Fibroblast of peridontal ligament (primary cell): ENCODE measurements around the gene TMEM11.
A peak's percentile ranks its signal among the peaks of the same experiment; 100 is the strongest.
"Not testable (repeated sequence)": the region's sequence is repeated elsewhere in the genome, so short reads cannot be mapped to it uniquely, and the experiment has no call there.

Experiments used
- DNase-seq: peaks from one replicate; pipeline ENCODE4 v3.0.0-alpha.2; 2010; ENCODE audit errors: extremely low read depth

Gene TMEM11

DNA sequence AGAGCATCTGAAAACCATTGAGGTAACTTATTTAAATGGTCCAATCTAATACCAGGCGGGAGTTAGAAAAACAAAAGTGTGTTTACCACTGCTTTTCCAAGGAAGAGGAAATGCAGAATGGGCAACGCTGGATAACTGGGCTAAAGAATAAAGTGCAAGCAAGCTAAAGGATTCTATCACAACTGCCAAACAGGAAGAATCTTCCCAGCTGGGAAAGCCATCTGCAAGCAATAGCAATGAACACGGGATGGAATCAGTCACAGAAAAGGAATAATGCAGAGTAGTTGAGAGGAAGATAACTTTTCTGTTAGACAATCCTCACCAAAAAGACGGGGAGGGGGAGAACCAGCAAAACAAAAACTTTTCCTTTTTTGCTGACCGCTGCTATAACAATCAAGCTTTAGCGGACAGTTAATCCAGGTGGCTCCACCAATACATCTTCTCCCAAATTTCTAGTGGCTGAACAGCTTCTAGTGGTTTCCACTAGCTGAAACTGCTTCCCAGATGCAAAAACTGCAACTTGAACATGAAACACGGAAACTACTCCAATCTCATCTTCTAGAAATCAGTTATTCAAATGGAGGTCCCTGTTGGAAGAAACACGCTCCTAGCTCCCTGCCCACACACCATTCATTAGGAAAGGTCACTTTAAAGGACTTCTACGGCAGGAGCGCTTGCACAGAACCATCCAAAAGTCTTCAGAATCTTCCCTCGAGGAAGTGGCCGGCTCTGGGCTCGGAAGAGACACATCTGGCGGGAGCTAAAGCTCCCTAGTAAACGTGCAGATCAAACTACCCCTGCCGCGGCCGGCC, 929 bp downstream of the TMEM11 start:
- DNase-seq, result peak; percentile 31

DNA sequence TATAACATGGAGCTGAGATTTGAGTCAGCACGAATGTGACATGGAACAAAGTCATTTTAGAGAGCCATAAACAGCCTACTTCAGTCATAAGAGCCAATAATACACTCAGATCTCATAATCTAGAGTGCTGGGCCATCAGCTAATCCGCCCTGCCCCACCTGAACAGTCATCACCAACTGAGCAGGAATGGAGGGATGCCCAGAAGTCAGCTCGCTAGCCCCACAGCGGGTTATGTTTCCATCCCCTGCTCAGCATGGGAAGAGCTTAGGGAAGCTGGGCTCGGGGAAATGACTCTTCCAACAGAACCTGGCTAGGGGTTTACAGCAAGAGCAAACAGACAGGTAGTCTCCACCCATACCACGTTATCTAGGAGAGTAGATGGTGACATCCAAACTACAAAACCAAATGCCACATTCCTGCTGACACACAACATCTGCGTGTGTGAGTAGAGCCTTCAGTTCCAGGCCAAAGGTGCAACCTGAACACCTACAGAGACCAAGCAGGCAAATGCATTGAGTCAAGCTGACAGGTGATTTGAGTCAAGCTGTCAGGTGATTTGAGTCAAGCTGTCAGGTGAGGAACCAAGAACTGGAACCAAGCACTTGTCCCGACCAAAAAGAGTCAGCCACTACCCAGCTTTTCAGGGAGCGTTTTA, 2.0 kb downstream of the TMEM11 start:
- no peak for DNase-seq

DNA sequence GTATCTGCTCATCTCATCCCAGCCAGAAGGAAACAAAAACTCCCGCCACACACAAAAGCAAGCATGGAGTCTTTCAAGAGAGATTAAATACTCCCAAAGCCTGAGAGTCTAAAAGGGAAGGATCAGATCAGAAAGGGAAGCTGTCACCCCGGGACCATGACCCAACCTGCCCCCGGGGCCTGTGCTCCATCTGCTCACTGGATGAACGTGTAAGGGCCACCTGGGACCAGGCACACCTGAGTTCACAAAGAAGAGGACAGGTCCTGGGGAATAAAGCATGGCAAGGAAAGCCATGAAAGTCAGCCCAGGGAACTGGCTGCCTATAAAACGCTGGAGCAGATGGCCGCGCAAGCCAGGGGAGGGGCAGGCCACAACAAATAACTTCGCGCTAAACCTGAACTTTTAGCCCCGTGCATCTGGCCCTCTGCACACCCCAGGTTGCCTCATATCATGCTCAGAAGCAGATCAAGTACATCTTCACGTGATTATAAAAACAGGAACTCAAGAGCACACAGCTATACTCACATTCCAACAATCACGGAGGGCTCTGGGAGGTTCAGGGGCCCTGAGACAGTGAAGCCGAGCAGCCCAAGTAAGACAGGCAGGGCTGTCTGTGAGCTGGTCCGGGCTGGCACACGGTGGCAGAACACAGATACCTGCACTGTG, 3.4 kb downstream of the TMEM11 start:
- no peak for DNase-seq

DNA sequence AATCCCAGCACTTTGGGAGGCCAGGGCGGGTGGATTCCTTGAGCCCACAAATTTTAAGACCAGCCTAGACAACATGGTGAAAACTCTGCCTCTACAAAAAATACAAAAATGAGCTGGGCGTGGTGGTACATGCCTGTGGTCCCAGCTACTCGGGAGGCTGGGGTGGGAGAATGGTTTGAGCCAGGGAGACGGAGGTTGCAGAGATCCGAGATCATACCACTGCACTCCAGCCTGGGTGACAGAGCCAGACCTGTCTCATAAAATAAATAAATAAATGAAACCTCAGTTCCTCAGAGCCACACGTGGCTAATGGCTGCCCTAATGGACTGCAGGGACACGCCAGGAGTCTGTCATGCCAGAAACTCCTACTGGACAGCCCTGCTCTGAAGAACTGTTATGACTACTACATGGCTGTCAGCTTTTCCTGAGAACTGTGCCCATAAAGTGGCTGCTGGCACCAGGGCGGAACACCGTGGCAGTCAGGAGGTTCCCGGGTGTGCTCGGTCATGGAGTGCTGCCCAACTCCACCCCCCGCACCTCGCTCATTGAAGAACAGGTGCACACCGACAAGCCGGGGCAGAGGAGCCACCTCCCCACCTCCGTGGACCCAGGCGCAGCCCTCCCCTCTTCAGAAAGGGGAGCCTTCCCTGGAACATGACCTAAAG, 4.3 kb downstream of the TMEM11 start:
- no peak for DNase-seq

DNA sequence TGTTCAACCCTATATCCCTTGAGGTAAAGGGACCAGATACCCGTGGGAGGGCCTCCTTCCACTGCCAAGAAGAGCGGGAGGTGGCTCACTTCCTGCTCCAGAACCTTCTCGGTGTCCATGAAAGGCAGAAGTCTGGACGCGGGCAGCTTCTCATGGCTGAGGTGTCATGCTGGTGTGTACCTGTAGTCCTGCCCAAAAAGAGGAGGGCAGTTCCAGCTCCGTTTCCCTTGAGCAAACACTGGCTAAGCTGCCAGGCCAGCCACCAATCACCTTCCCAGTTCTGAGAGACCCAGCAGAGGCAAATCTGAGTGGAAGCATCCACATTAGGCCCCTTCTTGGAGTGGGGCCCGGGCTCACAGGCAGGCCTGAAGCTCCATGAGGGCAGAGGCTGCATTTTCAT, 5.6 kb downstream of the TMEM11 start:
- DNase-seq, result no peak

DNA sequence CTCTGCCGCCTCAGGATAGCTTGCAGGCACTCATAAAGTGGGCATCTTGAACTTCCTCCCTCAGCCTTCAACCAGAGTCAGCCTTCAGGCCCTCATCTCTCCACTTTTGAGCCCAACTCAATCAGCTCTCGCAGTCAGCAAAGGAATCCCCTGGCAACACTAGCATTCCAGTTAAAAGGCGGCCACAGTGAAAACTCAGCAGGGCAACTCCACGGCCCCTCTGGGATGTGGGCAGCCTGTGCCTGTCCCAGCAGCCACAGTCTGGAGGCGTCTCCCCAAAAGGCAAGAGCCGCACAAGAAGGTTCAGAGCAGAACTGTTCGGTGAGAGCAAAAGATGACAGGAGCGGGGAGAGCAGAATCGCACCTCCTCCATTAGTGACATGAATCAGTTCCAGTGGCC, 9.0 kb downstream of the TMEM11 start:
- no peak for DNase-seq

DNA sequence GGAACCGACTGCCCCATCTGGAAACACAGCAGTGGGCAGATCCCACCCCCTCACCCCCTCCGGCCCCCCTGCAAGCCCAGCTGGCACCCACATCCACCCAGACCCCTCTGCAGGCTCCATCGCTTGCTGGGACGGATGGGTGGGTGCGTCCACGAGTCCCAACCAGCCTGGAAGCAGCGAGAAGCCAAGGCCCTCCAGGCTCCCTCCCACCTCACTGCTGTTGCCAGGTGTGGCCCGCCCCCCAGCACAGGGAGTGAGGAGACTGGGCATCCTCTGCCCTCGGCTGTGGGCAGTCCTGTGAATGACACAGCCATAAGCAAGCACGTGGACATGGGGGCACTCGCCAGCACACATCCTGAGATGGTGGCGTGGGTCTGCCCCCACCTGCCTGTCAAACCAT, 11.4 kb downstream of the TMEM11 start:
- no peak for DNase-seq

DNA sequence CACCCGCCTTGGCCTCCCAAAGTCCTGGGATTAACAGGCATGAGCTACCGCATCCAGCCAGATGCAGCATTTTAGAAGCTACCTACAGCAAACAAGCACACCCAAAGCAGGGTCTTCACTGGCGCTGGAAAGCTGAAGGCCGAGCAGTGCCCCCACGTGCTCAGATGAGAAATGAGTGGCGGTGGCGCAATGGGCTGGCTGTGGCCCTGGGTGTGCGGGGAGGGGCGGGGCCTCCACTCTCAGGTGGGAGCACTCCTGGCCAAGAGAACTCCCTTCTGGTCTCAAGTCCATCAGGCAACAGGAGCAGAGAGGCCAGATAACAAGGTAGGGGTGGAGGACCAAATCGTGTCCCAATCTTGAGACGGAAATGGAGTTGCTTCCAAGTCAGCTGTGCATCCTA, 12.1 kb downstream of the TMEM11 start:
- no peak for DNase-seq

DNA sequence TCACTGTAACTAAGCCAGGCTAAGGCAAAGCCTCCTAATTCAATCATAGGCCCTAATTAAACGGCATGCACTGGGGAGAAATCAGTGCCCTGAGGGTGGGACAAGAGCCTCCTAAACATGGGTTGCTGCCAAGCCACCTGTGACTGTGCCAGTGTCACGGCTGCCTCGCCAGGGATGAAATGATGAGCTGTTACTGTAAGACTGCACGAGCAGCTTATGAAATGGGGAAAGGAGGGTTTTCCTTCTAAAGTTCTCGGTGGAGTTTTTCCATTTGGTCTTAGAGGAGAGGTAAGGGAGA, 12.7 kb downstream of the TMEM11 start:
- peak; percentile 17 for DNase-seq

DNA sequence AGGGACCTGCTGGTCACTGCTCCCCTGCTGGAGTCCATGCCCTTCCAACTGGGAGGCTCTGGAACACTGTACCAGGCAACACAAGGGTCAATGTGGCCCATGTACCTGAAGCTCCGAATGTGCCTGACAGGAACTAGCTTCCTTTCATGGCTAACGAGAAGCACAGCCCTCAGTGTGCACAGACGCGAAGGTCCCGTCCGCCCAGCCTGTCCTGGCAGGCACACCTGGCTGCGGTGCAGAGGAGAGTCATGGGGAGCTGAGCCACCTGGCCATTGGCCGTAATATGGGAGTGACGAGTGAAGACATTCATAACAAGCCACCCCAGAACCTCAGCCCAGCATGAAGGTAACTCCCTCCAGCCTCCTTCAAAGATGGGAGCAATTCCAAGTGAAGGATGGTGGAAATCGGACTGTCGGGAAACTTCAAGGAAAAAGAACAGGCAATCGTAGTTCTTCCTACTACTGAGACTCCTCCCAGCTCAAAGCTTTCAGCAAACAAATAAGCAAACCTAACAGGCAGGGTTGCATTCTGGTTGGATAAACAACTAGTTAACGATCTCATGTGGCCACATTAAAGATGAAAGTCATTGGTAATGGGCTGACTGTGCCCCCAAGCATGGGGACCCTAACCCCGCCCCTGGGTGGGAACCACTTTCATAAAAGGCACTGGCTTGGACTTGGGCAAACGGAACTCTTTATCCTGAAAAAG, 13.2 kb downstream of the TMEM11 start:
- DNase-seq, result no peak

DNA sequence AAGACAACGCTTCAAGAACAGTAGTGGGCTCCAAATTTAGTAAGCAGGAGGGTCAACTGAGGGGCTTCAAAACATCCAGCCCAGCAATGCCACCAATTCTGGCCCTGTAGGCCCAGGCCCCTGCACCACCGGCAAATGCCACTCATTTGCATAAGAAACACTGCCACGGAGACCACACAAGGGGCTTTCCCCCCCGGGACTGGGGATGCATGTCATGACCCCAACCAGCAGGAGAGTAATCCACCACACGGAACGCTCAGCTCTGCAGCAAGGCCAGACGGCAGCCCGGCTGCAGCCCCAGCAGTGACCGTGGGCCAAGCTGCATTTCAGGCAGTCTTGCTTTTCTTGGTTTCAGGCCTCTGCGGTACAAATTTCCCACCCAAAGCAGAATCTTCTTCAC, 14.1 kb downstream of the TMEM11 start:
- DNase-seq, result no peak

DNA sequence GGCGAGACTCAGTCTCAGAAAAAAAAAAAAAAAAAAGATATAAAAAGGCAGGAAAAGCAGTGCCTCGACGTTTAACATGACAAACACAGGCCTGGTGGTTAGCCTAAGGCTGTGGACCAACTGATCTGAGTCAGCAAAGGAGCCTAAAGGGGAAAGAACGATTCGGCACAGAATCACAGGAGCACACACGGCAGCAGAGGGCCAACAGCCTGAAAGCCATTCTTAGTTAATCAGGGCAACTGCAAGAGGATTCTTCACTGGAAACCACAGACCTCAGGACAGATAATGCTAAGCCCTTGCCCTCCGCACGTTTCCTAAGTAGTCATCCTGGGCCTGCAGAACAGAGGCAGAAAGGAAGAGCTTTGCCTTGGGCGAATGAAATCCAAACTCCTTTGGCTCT, 14.7 kb downstream of the TMEM11 start:
- peak; percentile 50 for DNase-seq

DNA sequence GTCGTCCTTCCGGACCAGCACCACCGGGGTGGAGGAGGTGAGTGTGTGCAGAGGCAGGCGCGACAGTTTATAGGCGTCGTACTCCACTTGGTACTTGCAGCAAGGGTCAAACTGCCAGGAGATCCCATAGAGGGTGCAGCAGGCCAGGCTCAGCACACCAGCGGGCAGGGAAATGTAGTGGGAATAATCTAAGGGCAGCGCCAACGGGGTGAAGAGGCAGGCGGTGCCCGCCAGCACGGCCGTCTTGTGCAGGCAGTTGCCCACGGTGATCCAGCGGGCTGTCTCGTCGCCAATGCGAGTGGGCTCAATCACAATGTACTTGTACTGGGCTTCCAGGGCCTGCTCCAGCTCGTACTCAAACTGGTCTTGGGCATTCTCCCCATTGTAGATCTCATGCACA, 15.6 kb downstream of the TMEM11 start:
- no peak for DNase-seq

DNA sequence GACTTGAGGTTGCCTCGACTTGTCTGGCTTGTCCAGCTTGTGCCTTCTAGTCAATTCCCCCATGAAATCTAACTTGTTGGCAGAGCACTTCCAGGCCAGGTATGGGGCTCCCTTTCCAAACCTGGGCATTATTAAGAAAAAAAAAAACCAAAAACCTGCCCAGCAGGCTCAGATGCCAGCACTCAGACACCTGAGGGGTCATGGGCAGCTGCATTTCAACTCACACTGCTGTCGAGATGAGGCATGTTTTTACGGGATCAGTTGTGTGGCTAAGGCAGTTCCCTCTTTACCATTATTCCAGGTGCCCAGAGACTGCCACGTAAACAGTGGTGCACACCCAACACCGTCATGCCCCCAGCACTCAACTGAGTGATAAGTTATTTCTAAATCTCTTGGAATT, 17.8 kb downstream of the TMEM11 start:
- DNase-seq, result no peak

DNA sequence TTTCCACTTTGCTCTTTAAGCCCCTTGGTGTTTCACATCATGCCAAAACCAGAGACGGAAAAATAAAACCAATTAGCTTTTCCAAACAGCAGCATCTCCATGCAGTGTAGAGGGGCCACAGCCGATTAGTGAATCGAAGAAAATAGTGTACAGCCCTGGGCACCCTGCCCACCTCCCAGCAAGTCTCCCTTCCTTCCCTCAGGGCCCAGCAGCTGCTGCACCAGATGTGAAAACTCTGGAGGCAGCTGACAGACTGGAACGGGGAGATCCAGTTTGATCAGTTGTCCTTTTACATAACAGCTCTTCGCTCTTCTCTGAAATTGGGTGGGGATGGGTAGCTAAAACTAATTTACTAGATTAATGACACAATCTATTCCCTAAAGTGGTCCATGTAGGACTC, 19.3 kb downstream of the TMEM11 start:
- peak; percentile 49 for DNase-seq

DNA sequence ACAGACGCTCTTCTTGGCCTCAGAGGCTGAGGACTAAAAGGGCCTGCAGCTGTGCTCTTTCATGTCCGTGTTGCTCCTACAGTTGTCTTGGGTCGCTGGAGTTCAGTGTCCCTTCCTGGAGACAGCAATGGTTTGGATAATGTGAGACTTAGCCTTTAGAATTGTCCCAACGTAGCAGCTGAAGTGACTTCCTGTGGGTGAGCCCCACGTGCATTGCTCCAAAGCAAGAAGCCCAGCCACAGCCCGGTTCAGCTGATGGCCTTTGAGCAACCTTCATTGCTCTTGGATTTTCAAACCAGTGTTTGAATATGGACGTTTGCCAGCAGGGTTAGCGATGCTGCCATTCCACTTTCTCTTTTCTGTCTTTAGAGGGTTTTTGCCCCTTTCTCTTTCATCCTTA, 19.7 kb downstream of the TMEM11 start:
- no peak for DNase-seq

DNA sequence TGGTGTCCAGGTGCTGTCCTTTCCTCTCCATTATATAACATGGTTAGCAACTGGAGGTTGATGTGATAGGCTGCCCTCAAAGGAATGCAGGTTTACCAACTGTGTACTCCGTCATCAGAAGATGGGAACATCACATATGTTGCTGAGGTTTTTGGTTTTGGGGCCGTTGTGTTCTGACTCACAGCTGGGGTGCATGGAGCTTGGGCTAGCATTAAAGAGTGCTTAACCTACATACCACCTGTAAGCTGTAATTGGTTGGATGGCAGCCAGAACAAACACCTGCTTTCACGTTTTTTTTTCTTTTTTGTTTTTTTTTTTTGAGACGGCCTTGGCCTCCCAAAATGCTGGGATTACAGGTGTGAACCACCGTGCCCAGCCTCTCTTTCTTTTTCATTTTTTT, 20.9 kb downstream of the TMEM11 start:
- DNase-seq, result no peak

DNA sequence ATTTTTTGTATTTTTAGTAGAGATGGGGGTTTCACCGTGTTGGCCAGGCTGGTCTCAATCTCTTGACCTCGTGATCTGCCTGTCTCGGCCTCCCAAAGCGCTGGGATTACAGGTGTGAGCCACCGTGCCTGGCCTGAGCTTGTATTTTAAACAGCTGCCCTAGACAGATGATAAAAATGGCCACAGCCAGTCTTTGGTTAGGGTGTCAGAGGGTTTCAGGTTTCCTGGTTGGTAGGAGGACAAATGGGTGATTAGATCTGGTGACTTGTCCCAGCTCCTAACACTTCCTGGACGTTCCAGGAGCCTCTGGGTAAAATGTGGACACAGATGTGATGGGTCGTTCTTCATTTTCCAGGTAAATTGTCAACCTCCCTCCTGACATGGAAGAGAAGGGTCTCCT, 21.5 kb downstream of the TMEM11 start:
- not testable (repeated sequence) for DNase-seq

DNA sequence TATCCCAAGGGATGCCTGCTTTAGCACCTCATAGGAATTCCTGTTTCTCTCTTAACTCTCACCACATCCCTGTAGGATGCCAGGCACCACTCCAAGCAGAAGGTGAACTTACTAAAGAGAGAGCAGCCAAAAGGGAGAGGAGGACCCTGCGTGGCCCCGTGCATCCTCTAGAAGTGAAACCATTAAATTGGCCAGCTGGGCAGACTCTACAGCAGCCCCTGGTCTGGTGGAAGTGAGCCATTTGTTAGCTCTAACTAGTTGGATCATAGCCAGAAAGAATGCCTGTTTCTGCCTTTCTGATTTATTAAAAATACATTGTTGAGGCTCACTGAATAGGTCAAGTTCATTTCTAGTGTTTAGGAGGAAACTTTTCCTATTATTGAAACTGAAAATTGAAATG, 22.3 kb downstream of the TMEM11 start:
- no peak for DNase-seq

DNA sequence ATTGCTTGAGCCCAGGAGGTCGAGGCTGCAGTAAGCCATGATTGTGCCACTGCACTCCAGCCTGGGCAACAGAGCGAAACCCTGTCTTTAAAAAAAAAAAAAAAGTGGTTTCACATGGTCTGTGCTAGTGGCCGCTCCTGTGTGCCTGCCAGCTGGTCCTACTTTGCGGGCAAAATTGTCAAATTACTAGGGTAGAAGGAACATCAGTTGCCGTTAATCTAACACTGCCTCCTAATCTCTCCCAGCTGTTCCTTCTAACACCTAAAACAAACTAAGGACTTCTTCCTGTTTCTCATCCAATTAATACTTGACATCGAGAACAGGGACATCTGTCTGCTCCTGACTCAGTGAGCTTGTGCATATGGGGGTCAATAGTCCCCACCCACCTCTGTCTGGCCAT, 23.9 kb downstream of the TMEM11 start:
- no peak for DNase-seq

DNA sequence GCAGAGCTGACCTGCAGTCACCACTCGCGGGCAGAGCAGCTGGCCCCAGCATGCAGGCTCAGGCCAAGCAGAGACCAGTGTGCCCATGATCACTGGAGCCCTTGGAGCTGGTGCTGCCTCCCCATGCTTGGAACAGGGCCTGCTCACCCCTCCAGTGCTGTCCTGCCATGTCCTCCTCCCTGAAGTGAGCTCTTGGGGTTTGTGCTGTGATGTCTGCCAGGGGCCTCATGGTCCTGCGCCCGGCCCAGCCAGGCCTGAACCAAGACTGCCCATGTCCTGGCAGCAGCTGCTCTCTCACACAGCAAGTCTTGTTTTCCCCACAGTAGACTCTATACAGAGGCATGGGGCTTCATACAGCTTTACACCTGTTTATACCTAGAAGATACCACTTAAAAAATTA, 24.6 kb downstream of the TMEM11 start:
- DNase-seq, result no peak
